ENCODE data around the gene ZFAND4. TPM values are rescaled to one million over a fixed set of nuclear protein-coding genes. Genes with fewer than 3 reads are reported as not detected.

The ZFAND4 gene
- total and polyA plus RNA-seq, 8 donors = 11.9 to 15.8 (median 13.9) TPM

GRCh38 chr10:45653454-45653853 lies 19.1 kb downstream of the ZFAND4 start:
- no peak for DNase-seq
- Histone ChIP-seq H3K4me1 (peaks cover 0 to 9% of the 10 kb centered on the region in 2 donors), H3K4me3 (no peak overlapping the region), H3K27me3 (no peaks in the 10 kb centered on the region), H3K9me3 (no peaks in the 10 kb centered on the region), H3K27ac (no peak overlapping the region), H3K36me3 (peaks cover 0 to 14% of the 10 kb centered on the region in 2 donors)
- no peak for ATAC-seq
- intact Hi-C loops (cut with DNase I) = loop anchor here in 1 of 2 donors (5.0 kb wide), 1 partner anchor 176 kb away; no protein-coding TSS in a partner anchor
- no peak for TF ChIP-seq CTCF (IDR thresholded peaks at IDR 0.05)

- Histone ChIP-seq H3K36me3 (peaks cover 0 to 23% of the 10 kb centered on the region in 2 donors), H3K9me3 (no peaks in the 10 kb centered on the region), H3K4me3 (no peak overlapping the region), H3K27ac (no peak overlapping the region), H3K4me1 (peaks cover 0 to 9% of the 10 kb centered on the region in 2 donors), H3K27me3 (no peaks in the 10 kb centered on the region)
- DNase-seq = no peak
- ATAC-seq = no peak
- TF ChIP-seq CTCF (IDR thresholded peaks at IDR 0.05) = no peak
- intact Hi-C loops (cut with DNase I) = loop anchor here in 1 of 2 donors (5.0 kb wide), 1 partner anchor 175 kb away; no protein-coding TSS in a partner anchor
These were observed 20.1 kb downstream of the ZFAND4 start for GRCh38 chr10:45652511-45652910.

GRCh38 chr10:45649296-45649695 lies 23.3 kb downstream of the ZFAND4 start:
- no peak for ATAC-seq
- H3K36me3 ChIP-seq = peaks cover 0 to 31% of the 10 kb centered on the region in 2 donors
- intact Hi-C loops (cut with DNase I) = no loop called here

GRCh38 chr10:45647118-45647517 lies 25.5 kb downstream of the ZFAND4 start:
- H3K27me3 ChIP-seq = no peaks in the 10 kb centered on the region
- no peaks in the 10 kb centered on the region for H3K4me1 ChIP-seq
- intact Hi-C loops (cut with DNase I) = no loop called here
- no peaks in the 10 kb centered on the region for H3K9me3 ChIP-seq
- H3K4me3 ChIP-seq = no peak overlapping the region
- ATAC-seq (no peak), DNase-seq (no peak)
- no peak overlapping the region for H3K27ac ChIP-seq
- H3K36me3 ChIP-seq = peaks cover 0 to 36% of the 10 kb centered on the region in 2 donors
- no peak for TF ChIP-seq CTCF (IDR thresholded peaks at IDR 0.05)

More at GRCh38 chr10:45649296-45649695, 23.3 kb downstream of the ZFAND4 start:
- Histone ChIP-seq H3K4me3 (no peak overlapping the region), H3K27me3 (no peaks in the 10 kb centered on the region), H3K27ac (no peak overlapping the region), H3K4me1 (peaks cover 0 to under 1% of the 10 kb centered on the region in 2 donors), H3K9me3 (no peaks in the 10 kb centered on the region)
- no peak for DNase-seq
- TF ChIP-seq CTCF (IDR thresholded peaks at IDR 0.05) = no peak

- H3K27me3 ChIP-seq = no peaks in the 10 kb centered on the region
- ATAC-seq (no peak), DNase-seq (no peak)
- TF ChIP-seq CTCF (IDR thresholded peaks at IDR 0.05) = no peak
- H3K9me3 ChIP-seq = no peaks in the 10 kb centered on the region
- peaks cover 0 to 37% of the 10 kb centered on the region in 2 donors for H3K36me3 ChIP-seq
- H3K4me1 ChIP-seq = no peaks in the 10 kb centered on the region
- intact Hi-C loops (cut with DNase I) = no loop called here
- no peak overlapping the region for H3K4me3 ChIP-seq
- no peak overlapping the region for H3K27ac ChIP-seq
These were observed 26.1 kb downstream of the ZFAND4 start for GRCh38 chr10:45646384-45647050.
